GM19438 (cell line): ENCODE data around the gene STX4.

Source experiments
- ATAC-seq: cut with Tn5 transposase; IDR thresholded peaks from one replicate; pipeline ENCODE4 v1.9.1; 2021; ENCODE audit warnings: low read depth; ENCODE audit not compliant: unreplicated experiment

The STX4 gene

DNA sequence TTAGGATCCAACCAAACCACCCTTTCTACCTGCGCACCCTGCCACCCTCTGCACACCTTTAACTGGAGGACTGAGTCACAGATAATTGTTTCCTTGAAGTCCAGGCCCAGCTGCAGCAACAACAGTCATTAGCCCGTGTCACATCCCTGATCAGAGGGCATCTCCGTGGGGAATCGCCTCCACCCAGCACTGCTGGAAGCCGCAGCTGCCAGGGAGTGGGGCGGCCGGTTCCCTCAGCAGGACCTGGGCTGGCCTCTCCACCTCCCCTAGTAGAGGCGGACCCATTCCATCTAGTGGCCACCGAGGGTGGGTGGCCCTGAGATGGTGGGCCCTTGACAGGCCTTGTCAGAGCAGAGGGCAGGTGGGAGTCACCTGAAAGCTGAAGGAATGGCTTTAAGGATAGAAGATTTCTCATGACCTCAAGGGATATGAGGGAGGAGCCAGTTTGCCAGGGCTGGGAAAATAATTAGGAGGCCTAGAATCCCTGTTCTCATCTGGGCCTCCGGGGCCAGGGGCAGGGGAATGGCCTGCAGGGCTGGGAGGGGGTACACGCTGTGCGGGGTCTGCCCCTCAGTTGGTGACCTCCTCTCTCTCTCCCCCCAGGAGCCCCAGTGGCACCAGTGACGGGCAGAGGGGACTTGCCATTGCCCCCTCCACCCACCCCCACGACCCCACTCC, 49.1 kb downstream of the STX4 start:
- ATAC-seq = no peak

DNA sequence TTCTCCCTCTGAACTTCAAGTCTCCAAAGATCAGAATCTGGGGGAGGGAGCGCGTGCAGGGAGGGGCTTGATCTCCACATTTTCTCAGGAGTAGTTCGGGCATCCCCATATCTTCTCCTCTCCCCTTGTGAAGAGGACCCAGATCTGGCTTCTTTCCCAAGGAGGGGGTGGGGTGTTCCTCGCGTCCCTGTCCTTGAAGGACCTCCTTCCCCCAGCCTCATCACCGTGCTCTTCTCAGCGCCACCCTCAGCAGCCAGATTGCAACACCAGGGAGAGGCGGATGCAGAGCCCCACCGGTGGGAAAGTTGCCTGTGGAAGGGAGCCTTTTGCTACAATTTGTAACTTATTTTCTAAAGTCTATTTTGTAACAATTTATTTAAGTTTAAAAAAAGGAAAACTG, 49.7 kb downstream of the STX4 start:
- no peak for ATAC-seq

DNA sequence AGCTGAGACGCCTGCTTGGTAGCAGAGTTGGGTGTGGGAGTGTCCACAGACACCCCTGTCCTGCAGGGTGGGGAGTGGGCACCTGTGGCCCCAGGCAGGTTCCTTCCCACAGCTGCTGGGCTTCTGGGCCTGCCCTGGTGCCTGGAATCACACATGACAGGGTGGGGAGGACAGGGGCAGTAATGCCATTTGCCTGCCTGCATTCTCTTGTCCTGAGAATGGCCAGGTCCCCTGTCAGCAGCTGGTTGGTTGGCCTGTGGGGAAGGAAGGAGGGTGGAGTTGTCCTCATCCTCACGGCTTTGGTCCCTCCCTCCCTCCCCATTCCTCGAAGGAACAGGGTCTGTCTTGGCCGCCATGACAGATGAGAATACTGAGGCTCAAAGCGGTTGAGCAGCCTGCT, 50.2 kb downstream of the STX4 start:
- ATAC-seq = no peak

DNA sequence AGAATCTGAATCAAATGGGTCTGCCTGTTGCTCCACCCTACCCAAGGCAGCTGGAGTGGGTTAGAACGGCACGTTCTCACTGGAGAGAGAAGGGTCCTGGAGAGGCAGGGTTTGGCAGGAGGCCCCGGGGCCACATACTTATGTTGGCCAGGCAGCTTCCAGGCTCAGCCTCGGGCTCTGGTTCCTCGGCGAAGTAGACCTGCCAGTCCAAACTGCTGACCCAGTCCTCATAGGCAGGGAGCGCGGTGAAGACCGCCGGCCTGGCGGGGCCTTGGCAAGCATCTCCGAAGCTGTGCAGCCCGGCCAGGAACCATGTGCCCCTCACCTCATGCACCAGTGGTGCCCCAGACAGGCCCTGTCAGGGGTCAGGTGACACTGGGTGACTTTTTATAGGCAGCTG, 50.6 kb downstream of the STX4 start:
- no peak for ATAC-seq

DNA sequence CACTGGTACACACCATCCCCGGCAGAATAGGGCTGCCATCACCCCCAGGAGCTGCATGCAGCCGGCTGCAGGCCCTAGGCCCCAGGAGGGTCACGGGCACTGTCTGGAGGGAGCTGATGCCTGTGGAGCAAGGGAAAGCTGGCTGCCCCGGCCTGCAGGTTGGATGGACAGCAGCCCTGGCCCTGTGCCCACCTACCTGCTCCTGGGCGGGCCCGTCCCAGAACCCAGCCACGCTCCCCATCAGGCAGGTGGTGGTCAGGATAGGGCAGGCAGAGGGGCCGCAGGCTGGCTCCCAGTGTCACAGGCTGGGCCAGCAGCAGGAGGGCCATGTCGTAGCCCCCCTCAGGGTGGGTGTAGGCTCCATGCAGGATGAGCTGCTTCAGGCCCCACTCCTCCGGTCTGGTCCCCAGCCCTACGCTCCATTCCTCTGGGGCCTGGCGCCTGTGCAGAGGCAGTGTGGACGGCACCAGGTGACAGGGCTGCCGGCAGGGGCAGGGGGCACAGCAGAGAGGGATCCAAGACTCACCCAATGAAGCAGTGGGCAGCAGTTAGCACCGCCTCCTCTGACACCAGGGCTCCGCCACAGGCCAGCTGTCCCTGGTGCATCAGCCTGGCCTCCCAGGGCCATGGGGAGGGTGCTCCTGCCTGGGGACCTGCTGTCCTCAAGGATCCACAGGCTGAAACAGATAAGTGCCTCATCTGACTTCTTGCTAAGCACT, 51.4 kb downstream of the STX4 start:
- no peak for ATAC-seq

DNA sequence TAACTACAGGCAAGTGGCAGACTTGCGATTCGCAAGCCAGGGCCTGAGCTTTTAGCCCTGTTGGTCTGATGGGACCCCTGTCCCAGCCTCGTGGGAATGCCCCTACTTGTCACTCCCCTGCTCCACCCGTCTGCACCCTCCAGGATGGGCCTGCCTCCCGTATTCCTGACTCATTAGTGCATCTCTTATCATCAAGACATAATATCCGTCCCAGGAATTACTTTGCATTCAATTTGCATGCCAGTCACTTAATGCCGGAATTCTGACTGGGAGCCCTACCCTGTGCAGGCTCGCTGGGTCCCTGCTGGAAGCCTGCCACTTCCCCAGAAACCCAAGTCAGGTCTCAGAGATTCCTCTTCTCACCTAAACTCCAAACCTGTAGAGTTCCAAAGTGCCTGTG, 52.1 kb downstream of the STX4 start:
- ATAC-seq = no peak

DNA sequence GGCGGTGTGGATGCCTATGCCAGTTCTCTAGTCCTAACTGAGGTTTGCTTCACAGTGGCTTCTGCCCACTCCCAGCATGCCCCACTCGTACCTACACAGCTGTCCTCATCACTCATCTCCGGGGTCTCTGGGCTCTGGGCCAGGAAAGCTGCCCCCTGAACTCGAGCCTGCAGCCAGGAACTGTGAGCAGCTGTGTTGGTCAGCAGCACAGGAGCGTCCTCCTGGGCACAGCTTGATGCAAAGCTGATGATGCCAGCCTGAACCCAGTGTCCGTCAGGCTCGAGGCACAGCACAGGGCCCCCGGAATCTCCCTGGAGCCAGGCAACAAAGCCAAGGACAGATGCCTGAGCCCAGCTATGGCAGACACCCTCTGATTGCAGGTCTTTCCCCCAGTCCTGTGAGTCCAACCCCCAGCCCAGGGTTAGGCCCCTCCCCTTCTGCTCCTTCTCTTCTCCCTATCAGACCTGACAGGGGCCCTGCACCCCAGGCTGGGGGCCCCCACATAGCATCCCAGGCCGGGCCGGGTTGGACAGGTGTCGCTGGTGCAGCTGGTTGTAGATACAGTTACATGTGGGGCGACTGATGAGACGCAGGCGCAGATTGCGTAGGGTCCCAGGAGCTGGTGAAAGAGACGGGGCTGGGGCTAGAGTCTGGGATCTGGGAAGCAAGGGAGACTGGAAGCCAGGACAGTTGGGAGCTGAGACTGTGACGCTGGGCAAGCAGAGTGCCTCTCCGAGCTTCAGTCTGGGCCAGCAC, 52.7 kb downstream of the STX4 start:
- ATAC-seq = no peak

DNA sequence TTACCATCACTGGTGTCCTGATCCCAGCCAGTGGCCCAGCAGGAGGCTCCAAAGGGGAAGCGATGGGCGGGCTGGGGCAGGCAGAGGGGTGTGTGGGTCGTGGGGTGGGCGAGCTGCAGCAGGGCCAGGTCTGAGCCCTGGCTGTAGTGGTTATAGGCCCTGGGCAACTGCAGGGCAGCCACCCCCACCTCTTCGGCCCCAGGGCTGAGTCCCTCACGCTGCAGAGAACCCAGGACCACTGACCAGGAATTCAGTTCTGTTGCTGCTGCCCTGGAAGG, 53.2 kb downstream of the STX4 start:
- ATAC-seq = no peak

DNA sequence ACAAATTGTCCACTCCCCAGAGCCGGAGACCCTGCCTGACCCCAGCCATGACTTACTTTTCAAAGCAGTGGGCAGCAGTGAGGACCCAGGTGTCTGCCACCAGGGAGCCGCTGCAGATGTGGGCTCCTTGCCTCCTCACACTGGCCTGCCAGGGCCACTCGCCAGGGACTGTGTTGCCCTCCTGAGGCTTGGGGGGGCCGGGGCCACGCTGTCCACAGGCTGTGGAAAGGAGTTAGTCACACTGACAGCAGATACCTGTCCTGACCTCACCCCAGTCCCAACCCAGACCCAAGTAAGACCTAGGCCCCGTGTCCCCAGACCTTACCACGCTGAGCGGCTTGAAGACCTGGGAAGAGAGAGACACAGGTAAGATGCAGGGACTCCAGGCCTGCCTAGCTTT, 54.1 kb downstream of the STX4 start:
- ATAC-seq = no peak

DNA sequence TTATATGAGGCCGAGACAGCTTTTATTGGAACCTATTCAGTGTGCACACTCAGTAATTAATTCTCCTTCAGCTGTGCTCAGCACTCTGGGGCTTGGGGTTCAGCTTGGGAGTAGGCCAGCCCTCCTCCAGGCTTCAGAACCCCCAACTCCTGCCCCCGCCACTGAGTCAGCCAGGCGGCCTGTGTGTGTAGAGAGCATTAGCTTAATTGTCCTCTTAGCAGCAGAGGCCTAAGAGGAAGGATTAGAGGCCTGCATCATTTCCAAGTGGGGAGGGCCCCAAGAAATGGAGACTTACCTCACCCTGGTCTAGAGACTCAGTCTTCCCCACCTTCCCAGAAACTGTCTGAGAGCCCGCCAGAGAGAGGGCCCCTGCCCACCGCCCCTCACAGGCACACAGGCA, 54.6 kb downstream of the STX4 start:
- ATAC-seq = no peak

DNA sequence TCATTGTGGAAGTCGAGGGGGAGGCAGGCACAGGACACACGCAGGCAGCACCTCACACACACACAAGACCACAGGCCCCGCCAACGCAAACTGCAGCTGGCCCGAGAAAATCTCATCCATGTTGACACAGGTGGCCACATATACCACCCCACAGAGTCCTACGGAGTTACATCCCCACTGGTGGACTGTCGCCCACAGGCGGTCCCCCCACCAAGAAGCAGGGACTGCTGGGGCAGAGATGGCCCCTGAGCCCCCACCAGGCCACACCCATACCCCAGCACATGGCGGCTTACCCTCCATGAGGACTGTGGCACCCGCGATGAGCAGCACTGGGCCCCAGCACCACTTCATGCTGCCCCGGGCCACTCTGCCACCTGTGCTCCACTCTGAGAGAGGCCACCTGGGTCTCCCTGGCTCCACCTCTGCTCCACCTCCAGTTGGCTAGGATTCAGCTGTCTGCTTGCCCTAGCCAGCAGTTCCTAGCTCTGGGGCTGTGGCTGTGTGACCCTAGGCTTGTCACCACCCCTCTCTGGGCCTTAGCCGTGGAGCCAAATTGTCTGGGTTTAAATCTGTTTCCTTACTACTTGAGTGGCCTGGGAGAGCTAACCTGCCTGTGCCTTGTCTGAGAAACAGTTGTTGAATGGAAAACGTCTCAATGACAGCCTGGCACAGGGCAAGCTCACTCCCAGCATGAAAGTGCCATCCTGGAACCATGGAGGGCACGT, 55.3 kb downstream of the STX4 start, which contains the start of gene PRSS53:
TSS of gene PRSS53 (minus strand) at position 485 of the 725 bp plus-strand sequence. CDS start at position 351, 134 bp downstream.
- no peak for ATAC-seq

DNA sequence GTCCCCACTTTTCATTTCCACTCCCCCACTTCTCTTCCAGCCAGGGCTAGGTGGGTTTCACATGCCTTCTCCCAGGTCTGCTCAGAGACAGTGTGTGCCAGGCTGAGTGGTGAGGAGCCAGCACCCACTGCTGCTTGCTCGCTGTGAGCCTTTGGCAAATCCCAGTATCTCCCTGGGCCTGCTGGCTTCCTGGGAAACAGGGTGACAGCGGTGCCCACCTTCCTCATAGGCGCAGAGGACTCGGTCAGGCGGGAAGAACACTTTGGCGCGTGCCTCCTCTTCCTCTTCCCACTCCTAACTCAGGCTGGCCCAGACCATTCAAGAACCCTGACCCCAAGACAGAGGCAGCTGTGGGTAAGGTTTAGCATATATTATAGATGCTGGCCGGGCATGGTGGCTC, 55.8 kb downstream of the STX4 start:
- ATAC-seq = no peak
